Measurements from ENCODE around the gene TMEM131.

GRCh38 chr2:97781981-97782380 lies 213.8 kb downstream of the TMEM131 start:
- TF ChIP-seq CTCF (IDR thresholded peaks at IDR 0.05; ENCODE audit: borderline replicate concordance, extremely low read depth, low read length, poor library complexity, severe bottlenecking) (no peak), EZH2 (IDR thresholded peaks at IDR 0.05; ENCODE audit: borderline replicate concordance, low read depth, low read length, severe bottlenecking) (no peak)

Data from DND-41 (cell line).